H1 (cell line): Measurements from ENCODE around the gene FOXA3. TPM values are rescaled to one million over a fixed set of nuclear protein-coding genes. Genes with fewer than 3 reads are reported as not detected.

ENCODE experiments used
- ASH2L ChIP-seq: fragments of 200-600, 300-600 bp; sonication (generic); IDR thresholded peaks from one replicate; pipeline ENCODE4 v1.7.1; 2017; ENCODE audit warnings: low read length
- CHD2 ChIP-seq: IDR thresholded peaks from 2 replicates; pipeline ENCODE4 v1.6.1; 2012; ENCODE audit warnings: low read length, improper control_type of control experiment
- EP300 ChIP-seq, 2 experiments: IDR thresholded peaks; 1 replicate in 1 of 2; 2 replicates in 1 of 2; pipeline ENCODE4 v1.6.1; 2011 to 2012; ENCODE audit warnings: low read depth in 2 of 2, low read length in 2 of 2, mild to moderate bottlenecking in 2 of 2, borderline replicate concordance in 1 of 2, inconsistent platforms in 1 of 2, moderate library complexity in 1 of 2
- MAFK ChIP-seq: IDR thresholded peaks from 2 replicates; pipeline ENCODE4 v1.6.1; 2012; ENCODE audit warnings: low read depth, mild to moderate bottlenecking, improper control_type of control experiment, low read length
- NANOG ChIP-seq: IDR thresholded peaks from 2 replicates; pipeline ENCODE4 v1.6.1; 2011; ENCODE audit warnings: low read length, low read depth, mild to moderate bottlenecking, inconsistent platforms; ENCODE audit not compliant: insufficient read depth, poor library complexity, severe bottlenecking
- SRF ChIP-seq: IDR thresholded peaks from 2 replicates; pipeline ENCODE4 v1.6.1; 2011; ENCODE audit warnings: mild to moderate bottlenecking, low read depth, low read length, moderate library complexity
- TCF12 ChIP-seq: IDR thresholded peaks from 2 replicates; pipeline ENCODE4 v1.6.1; 2011; ENCODE audit warnings: low read depth, mild to moderate bottlenecking, low read length
- polyA plus RNA-seq, 7 experiments: library from polyadenylated mRNA; depleted of rRNA in 3 of 7; stranded (reverse) in 5 of 7; unstranded in 2 of 7; fragments of >200 nt in 5 of 7; fragments of 200-250 nt in 2 of 7; gene quantifications; 1 replicate in 5 of 7; 2 replicates in 1 of 7; 4 replicates in 1 of 7; pipeline versions ENCODE4 v1.2.1 to v1.2.3, GENCODE V29; 2011 to 2013; ENCODE audit warnings: missing spikeins in 2 of 7, mixed read lengths in 2 of 7
- total RNA-seq: library from RNA; stranded (reverse); fragmentation: NEBNext Ultra II Directional; extraction: Animal tissue kit (Norgen Biotek cat#: 25700); gene quantifications from 2 replicates; pipeline ENCODE4 v1.2.1, GENCODE V29; 2021

The FOXA3 gene
- total and polyA plus RNA-seq, 2 of the 8 experiments (the other 6 are each of a cell fraction or from before 2014, with no cell fraction given), result 20.2 to 49.1 TPM

DNA sequence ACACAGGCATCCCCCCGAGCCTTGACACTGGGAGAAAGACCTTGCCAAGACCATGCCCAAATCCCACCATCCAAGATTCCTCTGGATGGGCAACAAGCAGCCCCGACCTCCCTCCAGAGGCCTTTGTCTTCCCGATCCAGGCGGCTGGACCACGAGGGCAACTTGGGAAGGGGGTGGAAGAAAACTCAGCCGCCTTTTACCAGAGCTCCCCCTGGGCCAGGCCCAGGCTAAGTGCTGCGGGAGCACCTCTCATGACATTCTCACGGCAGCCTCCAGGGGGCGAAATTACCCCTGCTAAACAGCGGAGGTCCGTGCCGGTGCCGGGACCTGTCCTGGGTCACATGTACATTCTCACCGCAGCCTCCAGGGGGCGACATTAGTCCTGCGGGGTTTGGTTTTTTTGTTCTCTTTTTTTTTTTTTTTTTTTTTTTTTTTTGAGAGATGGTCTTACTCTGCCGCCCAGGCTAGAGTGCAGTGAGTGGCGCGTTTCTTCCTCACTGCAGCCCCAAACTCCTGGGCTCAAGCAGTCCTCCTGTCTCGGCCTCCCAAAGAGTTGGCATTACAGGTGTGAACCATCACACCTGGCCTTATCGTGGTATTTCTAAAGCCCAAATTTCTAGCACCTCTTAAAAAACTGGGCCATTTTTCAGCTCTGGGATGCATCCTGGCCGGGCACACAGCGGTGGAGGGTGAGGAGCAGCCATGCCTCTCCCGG, 47.0 kb upstream of the FOXA3 start (continued):
- TF ChIP-seq CHD2, result peak; percentile 53; the same call in 1 of the 2 replicates
- TF ChIP-seq SRF, result peak; percentile 12; the same call in 1 of the 2 replicates
- no peak for TF ChIP-seq ASH2L
- no peak for TF ChIP-seq NANOG
- TF ChIP-seq MAFK, result no peak
- 0 out of 2 replicates have a peak, but pooled peaks have one; percentile 27 for TF ChIP-seq TCF12
- peak in 1 of 2 experiments; percentile 40; a peak in 1 of 3 replicates for TF ChIP-seq EP300 (IDR thresholded peaks at IDR 0.05; ENCODE audit: borderline replicate concordance in 1 of 2, low read depth in 2 of 2, low read length in 2 of 2)
- TF ChIP-seq, all 59 proteins: peak for 26
